CMK (cell line): ENCODE results near the gene APBB2.
"Not testable (repeated sequence)": the region's sequence is repeated elsewhere in the genome, so short reads cannot be mapped to it uniquely, and the experiment has no call there.

Source experiments
- DNase-seq: peaks from one replicate; pipeline ENCODE4 v3.0.0-alpha.2; 2010; ENCODE audit warnings: low read depth

Gene APBB2

DNA sequence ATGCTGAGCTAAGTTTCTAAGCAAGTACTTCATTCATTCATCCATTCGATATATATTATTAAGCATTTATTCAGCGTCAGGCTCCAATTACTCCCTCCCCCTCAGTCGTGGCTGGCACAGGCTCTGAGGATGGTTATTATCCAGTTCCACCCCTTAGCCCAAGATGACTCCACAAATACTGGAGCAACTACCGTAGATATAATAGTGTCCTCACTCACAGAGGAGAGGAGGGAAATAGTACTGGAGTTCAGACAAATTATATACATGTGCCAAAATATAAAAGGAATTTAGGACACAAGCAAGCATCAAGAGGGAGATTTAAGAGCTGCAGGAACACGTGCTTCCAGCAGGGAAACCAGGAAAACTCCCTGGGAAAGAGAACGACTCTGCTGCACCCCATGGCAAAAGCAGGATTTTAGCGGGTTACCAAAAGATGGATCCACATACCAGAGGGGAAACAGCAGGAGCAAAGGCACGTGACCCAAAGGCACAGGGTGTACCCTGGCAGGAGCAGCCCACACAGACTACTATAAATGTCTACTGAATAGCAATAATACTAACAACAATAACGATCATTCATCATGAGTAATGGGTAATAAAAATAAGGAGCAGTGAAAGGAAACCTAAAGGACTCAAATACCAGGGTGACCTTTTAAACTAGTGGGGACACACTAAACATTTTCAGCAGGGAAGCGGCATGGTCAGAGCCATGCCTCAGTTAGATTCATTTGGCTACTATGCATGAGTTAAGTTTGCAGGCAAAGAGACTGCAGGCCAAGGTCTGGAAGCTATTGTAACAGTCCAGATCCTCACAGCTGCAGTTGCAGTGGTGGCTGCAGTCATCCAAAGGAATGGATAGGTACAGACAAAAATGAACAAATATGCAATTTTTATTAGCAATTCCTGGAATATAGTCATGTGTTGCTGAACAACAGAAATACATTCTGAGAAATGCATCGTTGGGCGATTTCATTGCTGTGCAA, 153.7 kb downstream of the APBB2 start:
- DNase-seq: no peak

DNA sequence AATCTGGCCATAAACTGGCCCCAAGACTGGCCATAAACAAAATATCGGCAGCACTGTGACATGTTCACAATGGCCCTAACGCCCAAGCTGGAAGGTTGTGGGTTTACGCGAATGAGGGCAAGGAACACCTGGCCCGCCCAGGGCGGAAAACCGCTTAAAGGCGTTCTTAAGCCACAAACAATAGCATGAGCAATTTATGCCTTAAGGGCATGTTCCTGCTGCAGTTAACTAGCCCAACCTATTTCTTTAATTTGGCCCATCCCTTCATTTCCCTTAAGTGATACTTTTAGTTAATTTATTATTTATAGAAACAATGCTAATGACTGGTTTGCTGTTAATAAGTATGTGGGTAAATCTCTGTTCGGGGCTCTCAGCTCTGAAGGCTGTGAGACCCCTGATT, 154.9 kb downstream of the APBB2 start:
- not testable (repeated sequence) for DNase-seq

DNA sequence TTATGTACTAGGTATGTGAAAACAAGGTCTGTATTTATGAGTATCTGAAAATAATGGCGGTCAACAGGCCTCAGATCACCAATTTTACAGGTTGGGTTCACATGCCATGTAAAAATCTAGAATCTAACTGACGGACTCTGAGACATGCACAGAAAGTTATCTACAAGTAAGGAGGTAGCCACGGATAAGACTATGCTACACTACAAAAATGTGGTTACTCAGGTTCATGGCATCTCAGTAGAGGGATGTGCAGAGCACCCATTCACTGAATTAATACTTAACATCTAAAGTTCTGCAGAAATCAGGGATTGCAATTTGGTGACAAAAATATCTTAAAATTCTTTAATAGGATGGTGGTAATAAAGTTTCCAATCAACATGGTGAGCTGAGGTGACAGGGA, 155.9 kb downstream of the APBB2 start:
- no peak for DNase-seq

DNA sequence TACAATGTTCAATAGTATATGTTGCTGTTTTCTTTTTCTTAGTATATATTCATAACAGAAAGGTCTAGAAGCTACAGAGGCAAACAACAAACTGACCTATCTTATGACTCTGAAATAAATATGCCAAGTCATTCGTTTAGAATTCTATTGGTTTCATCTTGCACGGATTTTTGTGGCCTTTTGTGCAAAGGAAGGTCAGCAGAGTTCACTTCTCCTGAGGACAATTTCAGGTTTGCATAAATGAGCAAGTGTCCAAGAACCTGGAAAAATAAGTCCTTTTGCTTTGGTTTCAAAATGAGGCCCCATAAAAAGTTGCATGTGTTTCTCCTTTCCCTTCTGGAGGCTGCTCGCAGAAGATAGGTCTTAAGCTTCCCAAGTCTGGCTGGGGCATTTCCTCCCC, 156.9 kb downstream of the APBB2 start:
- no peak for DNase-seq

DNA sequence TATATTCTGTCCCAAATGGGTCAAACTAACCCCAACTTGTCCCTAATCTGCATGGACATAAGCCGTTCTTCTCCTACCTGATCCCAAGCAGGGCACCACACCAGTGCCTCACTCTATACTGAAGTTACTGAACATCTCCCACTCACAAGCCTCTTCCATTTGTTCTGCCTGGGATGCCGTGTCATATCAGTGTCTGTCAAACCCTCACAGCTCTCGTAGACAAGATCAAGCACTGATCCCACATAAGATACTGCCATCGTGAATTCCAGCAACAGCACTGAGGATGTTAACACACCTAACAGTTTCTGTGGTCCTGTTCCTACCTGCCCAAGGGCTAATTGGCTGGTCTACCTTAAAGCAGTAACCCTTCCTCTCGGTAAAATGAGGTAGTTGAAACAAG, 162.1 kb downstream of the APBB2 start:
- no peak for DNase-seq

DNA sequence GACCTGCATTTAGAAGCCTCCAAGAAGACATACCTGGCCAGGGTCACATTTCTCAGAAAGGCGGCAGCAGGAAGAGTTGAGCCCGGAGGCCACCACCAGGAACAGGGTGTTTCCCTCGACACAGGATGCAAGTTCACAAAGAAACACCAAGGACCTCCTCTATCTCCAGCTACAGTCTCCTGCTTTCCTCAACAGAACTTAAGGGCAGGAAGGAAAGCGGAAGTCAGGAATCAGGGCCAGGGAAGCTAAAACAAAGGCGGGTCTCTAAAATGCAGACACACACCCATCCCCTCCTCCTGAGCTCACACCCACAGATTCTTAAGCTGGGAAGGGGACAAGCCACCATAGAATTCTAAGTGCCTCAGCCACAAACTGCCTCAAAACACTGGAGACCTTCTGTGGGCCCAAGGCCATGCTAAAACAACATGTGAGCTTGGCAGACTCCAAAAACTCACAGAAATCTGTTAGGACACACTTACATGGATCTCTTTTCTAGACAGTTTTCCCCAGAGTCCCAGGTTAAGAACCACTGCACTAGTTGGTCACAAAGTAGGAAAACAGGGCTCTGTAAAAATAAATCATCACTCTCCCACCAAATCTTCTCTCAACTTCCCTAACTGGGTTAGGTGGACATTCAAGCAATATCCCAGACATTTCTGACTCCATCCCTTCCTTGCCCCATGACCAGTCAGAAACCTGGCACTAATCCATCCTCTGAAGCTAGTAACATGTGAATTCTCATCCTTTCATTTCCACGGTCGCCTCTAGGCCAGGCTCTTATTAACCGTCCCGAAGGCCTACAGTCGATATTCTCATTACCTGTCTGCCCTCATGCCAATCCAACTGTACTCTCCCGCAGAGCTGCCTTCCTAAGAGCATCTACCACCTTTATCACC, 163.2 kb downstream of the APBB2 start:
- no peak for DNase-seq

DNA sequence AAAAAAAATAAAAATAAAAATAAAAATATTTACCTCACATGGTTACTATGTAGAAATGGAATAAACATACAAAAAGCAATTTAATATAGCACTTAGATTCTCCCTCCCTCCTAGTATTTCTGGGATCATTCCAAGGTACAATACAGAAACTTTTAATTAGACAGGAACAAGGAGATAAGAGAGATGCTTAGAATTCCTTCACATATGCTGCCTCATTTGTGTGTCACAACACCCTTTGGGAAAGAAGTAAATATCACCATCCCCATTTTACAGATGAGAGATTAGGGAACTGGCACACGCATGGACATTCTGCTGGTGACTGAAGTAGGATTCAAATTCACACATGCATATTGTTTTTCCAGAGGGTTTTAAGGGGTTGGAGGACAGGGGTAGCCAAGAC, 164.2 kb downstream of the APBB2 start:
- DNase-seq: no peak

DNA sequence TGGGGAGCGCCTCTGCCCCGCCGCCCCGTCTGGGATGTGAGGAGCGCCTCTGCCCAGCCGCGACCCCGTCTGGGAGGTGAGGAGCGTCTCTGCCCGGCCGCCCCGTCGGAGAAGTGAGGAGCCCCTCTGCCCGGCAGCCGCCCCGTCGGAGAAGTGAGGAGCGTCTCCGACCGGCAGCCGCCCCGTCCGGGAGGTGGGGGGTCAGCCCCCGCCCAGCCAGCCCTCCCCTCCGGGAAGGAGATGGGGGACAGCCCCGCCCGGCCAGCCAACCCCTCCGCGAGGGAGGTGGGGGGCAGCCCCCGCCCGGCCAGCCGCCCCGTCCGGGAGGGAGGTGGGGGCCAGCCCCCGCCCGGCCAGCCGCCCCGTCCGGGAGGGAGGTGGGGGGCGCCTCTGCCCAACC, 165.2 kb downstream of the APBB2 start:
- not testable (repeated sequence) for DNase-seq

DNA sequence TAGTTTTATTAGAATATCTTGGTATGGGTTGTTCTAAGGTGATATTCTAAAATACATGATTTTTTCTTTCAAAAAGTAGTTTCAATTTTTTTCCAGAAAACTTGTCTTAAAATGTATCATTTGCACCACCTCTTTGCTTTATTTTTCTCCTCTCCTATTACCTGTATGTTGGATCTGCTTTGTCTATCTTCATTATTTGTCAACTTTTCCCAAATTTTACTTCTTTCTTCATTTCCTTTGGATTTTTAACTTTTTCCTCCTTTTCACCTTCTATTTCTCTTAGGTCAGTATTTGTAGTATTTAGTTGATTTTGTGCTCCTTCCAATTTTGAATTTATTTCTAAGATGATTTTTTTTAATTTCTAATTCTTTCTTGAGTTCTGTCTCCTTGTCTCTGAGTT, 169.6 kb downstream of the APBB2 start:
- DNase-seq: no peak

DNA sequence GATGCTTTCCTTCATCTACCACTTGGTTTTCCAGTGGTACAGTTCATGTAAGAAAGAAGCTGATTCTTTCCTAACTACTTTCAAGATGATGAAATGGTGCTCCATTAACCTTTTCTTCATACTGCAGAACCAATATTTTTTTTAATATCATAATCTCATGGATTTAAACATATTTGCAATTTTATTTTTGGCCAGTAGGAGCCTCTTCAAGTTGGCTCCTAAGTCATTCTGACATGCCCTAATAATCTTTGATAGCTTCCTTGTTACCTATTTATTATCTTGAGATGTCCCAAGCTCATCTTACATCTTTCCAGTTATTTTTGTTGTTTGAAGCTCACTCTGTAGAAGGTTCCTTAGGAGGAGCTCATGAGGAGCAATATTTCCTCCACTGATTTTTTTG, 170.2 kb downstream of the APBB2 start:
- no peak for DNase-seq

DNA sequence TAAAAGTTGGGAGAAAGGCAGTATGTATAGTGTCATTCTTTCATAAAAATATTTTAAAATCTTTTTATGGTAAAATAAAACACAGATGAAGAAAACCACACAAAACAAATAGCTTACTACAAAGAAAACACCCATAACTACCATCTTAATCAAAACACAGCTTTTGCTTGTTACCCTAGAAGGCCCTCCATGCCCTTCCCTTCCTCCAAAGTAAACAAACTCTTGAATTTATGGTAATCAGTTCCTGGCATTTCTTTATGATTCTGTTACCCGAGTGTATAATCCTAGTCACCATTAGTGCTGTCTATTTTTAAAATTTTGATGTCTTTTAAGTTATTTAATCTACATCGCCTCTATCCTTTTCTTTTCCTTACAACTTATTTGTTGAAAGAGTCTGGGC, 170.9 kb downstream of the APBB2 start:
- no peak for DNase-seq

DNA sequence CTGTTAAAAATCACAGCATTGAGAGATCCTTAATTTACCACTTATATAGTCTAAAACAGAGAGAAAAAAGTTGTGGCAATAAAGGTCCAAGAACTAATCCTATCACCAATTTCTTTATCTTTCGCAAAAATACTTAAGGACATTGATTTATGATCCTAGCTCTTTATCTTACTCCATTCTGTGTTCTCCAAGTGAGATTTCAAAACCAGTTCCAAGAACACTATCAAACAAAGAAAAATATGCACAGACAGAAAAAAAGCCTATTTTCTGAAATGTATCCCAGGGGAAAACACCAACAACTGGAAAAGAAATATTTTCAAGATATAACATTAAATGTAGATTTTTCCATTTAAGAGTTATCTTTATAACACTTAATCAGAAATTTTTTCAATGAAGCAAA, 172.8 kb downstream of the APBB2 start:
- no peak for DNase-seq

DNA sequence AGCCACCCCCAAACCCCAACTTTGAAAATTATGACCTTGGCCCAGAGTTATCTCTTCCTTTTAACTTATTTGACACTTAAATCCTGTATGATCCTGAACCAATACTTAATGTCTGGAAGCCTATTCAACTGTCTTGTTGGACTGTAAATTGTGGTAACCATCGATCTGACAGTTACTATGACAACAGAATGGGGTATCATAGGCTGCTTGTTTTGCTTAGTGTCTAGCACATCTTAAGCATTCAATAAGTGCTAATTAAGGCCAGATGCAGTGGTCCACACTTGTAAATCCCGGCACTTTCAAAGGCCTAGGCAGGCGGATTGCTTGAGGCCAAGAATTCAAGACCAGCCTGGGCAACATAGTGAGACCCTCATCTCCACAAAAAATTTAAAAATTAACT, 175.0 kb downstream of the APBB2 start:
- no peak for DNase-seq

DNA sequence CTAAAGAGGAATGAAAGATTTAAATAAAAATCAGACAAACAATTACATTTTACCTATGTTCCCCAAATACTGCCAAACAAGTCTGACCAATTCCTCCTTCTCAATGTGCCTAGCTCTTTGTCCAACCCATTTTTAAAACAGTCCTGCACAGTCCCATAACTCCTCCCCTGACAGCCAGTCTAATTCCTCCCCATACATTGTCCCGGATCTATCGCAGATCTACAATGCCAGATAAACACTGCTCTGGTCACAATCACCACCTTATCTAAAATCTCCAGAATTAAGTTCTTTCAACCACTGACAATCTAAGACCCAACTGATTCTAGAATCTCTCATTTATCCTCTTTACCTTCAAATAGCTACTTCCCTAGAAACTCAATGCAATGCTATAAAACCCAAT, 176.0 kb downstream of the APBB2 start:
- DNase-seq: no peak

DNA sequence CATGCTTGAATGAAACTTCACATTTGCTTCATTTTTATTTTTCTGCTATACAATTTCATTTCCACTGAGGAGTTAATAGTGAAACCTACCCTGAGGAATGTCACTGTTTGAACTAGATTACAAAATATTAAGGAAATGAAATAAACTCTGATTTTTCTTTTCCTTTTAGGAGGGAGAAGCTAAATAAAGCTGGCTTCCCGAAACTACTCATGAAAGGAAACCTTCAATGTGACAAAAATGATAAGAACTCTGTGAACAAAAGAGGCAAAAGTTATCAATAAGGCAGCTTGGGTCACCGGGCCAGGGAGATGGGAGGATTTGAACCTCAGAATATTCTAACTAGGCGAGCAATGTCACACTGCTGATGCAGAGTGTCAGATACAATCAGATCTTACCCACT, 185.2 kb downstream of the APBB2 start:
- DNase-seq: no peak

DNA sequence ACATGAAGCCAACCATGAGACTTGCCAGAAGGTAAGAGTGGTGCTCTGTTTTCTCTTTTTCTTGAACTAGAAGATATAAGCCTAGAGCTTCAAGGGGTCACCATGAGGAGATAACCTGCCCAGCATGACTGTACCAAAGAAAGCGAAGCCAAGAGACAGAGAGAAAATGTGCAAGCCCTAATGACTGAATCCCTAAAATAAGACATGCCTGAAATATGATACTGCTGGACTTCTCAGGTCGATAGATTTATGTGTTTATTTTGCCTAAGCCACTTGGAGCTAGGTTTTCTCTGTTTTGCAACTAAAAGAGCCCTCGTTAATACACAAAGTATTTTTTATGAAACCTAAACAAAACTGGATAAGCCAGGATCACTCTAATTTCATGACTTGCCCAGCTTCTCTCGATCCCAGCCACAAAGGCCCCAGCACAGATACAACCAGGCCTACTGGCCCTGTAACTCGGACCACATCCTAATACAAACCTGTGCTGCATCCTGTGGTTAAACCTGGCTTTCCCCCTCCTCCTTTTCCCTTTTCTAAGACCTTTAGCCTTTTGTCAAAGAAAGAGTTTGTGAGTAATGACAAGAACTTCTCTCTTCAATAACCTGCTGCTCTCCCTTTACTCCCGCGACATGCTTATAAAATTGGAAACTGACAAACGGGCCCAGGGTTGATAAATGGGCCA, 185.8 kb downstream of the APBB2 start:
- no peak for DNase-seq

DNA sequence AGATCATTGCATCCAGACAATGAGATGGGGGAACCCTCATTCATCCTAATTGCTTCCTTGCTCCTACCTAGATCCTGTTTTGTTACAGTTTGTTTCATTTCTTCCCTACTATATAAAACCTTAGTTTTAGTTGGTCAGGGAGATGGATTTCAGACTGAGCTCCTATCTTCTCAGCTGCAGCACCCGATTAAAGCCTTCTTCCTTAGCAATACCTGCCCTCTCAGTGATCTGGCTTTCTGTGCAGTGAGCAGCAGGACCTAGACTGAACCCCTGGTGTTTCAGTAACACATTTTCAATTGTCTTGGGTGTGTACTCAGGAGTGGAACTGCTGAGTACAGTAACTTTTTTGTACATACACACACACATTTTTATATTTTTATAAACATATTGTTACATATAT, 187.4 kb downstream of the APBB2 start:
- DNase-seq: no peak

DNA sequence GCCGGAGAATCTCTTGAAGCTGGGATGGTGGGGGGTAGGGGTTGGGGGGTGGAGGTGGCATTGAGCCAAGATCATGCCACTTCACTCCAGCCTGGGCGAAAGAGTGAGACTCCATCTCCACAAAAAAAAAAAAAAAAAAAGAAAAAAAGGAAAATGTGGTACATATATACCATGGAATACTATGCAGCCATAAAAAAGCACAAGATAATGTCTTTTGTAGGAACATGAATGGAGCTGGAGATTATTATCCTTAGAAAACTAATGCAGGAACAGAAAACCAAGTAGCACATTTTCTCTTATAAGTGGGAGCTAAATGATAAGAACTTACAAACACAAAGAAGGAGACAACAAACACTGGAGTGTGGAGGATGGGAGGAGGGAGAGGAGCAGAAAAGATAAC, 188.5 kb downstream of the APBB2 start:
- DNase-seq: no peak

DNA sequence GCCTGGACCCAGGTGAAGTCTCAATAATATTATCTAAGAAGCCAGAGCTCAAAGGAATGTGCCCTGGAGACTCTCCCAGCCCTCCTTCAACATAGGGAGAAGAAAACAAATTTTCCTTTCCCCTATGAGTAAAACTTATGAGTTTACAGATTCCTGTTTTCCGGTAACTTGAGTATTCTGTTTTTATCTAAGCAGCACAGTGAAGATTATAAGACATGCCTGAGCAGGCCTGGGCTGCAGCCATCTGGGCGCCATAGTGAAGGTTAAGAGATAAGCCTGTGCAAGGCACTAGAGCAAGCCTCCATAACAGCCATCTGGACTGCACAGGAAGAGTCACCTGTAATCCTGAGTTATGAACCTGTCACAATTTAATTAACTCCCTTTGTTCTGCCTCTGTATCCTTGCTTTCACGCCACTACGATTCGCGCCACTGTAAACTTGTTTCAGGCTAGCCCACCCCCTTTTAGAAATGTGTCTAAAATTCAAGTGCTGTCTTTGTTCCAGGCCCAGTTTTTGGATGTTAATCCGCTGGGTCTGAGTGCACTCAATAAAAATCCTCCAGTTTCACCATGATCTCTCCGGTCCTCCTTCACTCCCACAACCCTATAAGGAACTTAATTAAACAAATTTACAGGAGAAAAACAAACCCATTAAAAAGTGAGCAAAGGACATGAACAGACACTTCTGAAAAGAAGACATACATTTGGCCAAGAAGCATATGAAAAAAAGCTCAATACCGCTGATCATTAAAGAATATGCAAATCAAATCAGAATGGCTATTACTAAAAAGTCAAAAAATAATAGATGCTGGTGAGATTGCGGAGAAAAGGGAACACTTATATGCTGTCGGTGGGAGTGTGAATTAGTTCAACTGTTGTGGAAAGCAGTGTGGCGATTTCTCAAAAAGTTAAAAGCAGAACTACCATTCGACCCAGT, 189.5 kb downstream of the APBB2 start:
- DNase-seq: no peak

DNA sequence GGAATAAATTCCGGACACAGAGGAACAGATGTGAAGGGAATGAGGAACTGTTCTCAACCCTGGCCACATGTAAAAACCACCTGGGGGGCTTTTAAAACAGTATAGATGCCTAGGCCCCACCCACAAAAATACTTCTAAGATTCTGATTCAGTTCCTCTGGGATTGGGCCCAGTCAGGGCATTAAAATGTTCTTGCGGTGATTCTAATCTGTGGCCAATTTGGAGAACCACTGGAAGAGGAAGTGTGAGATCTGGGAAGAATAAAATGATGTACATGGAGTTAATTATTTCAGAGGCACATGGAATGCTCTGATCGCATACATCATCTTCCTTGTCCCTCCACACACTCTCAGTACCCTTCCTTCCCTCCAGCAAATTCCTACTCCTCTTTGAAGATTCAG, 192.2 kb downstream of the APBB2 start:
- no peak for DNase-seq

DNA sequence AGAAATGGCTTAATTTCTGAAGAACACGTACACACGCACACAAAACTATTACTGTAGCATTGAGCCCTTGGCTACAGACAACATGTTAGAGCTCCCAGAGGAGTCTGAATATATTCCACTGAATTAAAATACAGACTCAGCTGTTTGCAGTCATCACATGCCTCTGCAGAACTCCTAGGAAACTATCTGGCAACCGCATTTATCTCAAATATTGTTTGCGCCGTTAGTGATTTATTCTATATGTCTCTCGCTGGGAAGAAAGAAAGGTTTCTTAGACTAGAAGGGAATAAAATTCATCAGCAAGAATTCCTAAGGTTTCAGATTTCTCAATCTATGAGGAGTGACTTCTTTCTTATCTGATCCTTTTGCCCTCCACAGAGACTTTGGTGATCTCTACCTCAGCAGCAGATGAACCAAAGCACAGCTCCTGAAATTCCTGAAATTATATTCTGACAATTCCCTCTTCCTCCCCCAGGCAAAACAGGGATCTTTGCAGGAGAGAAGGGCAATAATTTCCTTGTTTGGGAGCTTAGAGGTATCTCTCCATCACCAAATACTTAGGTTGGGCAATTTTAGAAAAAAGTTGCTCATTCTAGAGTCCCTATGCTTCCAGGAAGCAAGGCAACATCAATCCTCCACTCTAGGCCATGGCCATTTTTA, 199.2 kb downstream of the APBB2 start:
- no peak for DNase-seq
